ENCODE results near the gene GSTO2. TPM values are rescaled to one million over a fixed set of nuclear protein-coding genes. Genes with fewer than 3 reads are reported as not detected.

The GSTO2 gene
- total RNA-seq, 1 donor from 2014 or later = 0.80 TPM

- Histone ChIP-seq H3K27ac (replicated peaks) (peak within 1 kb of the TSS; percentile 100), H3K9me3 (replicated peaks) (no peaks in the 10 kb centered on the region), H3K36me3 (peaks cover 25% of the 10 kb centered on the region), H3K27me3 (ENCODE audit: low read depth) (no peaks in the 10 kb centered on the region), H3K4me1 (peaks cover 60% of the 10 kb centered on the region), H3K4me3 (peak within 1 kb of the TSS; percentile 99)
- peak; percentile 87 for DNase-seq
- TF ChIP-seq, protein P1, sequence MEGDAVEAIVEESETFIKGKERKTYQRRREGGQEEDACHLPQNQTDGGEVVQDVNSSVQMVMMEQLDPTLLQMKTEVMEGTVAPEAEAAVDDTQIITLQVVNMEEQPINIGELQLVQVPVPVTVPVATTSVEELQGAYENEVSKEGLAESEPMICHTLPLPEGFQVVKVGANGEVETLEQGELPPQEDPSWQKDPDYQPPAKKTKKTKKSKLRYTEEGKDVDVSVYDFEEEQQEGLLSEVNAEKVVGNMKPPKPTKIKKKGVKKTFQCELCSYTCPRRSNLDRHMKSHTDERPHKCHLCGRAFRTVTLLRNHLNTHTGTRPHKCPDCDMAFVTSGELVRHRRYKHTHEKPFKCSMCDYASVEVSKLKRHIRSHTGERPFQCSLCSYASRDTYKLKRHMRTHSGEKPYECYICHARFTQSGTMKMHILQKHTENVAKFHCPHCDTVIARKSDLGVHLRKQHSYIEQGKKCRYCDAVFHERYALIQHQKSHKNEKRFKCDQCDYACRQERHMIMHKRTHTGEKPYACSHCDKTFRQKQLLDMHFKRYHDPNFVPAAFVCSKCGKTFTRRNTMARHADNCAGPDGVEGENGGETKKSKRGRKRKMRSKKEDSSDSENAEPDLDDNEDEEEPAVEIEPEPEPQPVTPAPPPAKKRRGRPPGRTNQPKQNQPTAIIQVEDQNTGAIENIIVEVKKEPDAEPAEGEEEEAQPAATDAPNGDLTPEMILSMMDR (IDR thresholded peaks at IDR 0.05; ENCODE audit: borderline replicate concordance) = peak; percentile 30
- intact Hi-C loops (cut with micrococcal nuclease) = no loop called here
Observed at GRCh38 chr10:104254493-104255310, 14.3 kb upstream of the GSTO2 start, which contains the start of gene GSTO1. Gene GSTO1, plus strand, starts transcription at chr10:104254892. Its CDS starts 37 bp downstream, at chr10:104254929.

DNA sequence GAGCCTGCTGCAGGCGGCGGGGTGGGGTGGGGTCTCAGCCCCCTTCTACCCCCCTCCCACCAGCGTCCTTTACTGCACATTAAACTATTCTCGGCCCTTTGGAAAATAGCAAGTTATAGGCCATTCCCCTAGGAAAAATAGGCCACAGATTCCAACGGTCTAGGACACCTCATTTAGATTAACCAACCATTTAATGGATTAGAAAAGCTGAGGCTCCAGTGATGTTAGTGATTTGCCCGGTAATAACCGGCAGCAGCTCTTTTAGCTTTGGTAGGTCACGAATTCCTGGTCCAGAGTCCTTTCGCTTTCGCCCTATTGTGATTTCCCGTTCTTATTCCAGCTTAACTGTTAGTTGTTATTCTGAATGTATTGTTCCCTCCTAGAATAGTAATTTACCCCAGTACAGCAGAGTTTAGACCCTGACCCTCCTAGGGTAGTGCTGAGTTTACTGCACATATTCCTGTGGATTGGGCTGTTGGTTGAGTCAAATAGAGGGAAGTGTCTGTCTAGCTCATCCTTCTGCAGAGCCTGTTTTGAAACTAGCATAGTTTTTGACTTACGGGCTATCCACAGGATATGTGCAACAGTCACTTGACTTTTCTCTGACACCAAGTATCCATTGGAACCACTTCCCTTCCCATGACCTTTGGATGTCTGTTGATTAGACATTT, 13.5 kb upstream of the GSTO2 start:
- no peaks in the 10 kb centered on the region for H3K9me3 ChIP-seq (replicated peaks)
- H3K27me3 ChIP-seq (ENCODE audit: low read depth) = no peaks in the 10 kb centered on the region
- H3K36me3 ChIP-seq = peaks cover 32% of the 10 kb centered on the region
- H3K27ac ChIP-seq (replicated peaks) = peak overlapping the region; percentile 100
- TF ChIP-seq, protein P1 (IDR thresholded peaks at IDR 0.05; ENCODE audit: borderline replicate concordance) = no peak
- H3K4me1 ChIP-seq = peaks cover 67% of the 10 kb centered on the region
- peak overlapping the region; percentile 99 for H3K4me3 ChIP-seq
- no peak for DNase-seq
- intact Hi-C loops (cut with micrococcal nuclease) = no loop called here

GRCh38 chr10:104256335-104256961, 12.5 kb upstream of the GSTO2 start:
- Histone ChIP-seq H3K27ac (replicated peaks) (peak overlapping the region; percentile 100), H3K9me3 (replicated peaks) (no peaks in the 10 kb centered on the region), H3K4me3 (peak overlapping the region; percentile 99), H3K4me1 (peaks cover 77% of the 10 kb centered on the region), H3K36me3 (peaks cover 42% of the 10 kb centered on the region), H3K27me3 (ENCODE audit: low read depth) (no peaks in the 10 kb centered on the region)
- intact Hi-C loops (cut with micrococcal nuclease) = no loop called here
- TF ChIP-seq, protein P1 (IDR thresholded peaks at IDR 0.05; ENCODE audit: borderline replicate concordance) = no peak
- DNase-seq = no peak

GRCh38 chr10:104257235-104257634, 11.7 kb upstream of the GSTO2 start:
- H3K27ac ChIP-seq (replicated peaks) = peak overlapping the region; percentile 100

GRCh38 chr10:104258209-104258608, 10.8 kb upstream of the GSTO2 start:
- no peaks in the 10 kb centered on the region for H3K9me3 ChIP-seq (replicated peaks)
- H3K27ac ChIP-seq (replicated peaks) = peak overlapping the region; percentile 100
- H3K36me3 ChIP-seq = peaks cover 60% of the 10 kb centered on the region
- H3K27me3 ChIP-seq (ENCODE audit: low read depth) = no peaks in the 10 kb centered on the region
- peaks cover 95% of the 10 kb centered on the region for H3K4me1 ChIP-seq
- no peak for DNase-seq
- TF ChIP-seq, protein P1 (IDR thresholded peaks at IDR 0.05; ENCODE audit: borderline replicate concordance) = no peak
- H3K4me3 ChIP-seq = no peak overlapping the region
- intact Hi-C loops (cut with micrococcal nuclease) = no loop called here

More at GRCh38 chr10:104257235-104257634, 11.7 kb upstream of the GSTO2 start:
- Histone ChIP-seq H3K4me1 (peaks cover 85% of the 10 kb centered on the region), H3K27me3 (ENCODE audit: low read depth) (no peaks in the 10 kb centered on the region), H3K4me3 (peak overlapping the region; percentile 99), H3K36me3 (peaks cover 50% of the 10 kb centered on the region), H3K9me3 (replicated peaks) (no peaks in the 10 kb centered on the region)
- DNase-seq = no peak
- TF ChIP-seq, protein P1 (IDR thresholded peaks at IDR 0.05; ENCODE audit: borderline replicate concordance) = no peak
- intact Hi-C loops (cut with micrococcal nuclease) = no loop called here

All from left ventricle myocardium inferior (tissue), 1 donor.